AG08395 (cell line): ENCODE measurements around the gene DNAJB12.
"Not testable (repeated sequence)": the region's sequence is repeated elsewhere in the genome, so short reads cannot be mapped to it uniquely, and the experiment has no call there.

Experiments
- DNase-seq: peaks from one replicate; pipeline ENCODE4 v3.0.0; 2012; ENCODE audit warnings: mixed read lengths, low spot score

DNAJB12 gene

DNA sequence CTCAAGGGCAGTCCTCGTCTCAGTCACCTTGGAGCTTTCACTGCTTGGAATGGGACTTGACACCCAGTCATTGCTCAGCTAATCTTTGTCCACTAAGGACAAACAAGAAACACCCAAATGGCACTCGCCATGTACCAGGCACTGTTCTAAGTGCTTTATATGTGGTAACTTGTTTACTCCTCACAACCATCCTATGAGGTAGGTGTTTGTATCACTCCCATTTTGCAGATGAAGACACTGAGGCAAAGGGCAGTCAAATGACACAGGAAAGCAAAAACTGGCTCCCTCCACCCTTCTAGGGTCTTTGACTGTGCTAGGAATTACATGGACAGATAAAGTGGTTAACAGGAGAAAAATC, 24.7 kb downstream of the DNAJB12 start:
- DNase-seq = no peak

DNA sequence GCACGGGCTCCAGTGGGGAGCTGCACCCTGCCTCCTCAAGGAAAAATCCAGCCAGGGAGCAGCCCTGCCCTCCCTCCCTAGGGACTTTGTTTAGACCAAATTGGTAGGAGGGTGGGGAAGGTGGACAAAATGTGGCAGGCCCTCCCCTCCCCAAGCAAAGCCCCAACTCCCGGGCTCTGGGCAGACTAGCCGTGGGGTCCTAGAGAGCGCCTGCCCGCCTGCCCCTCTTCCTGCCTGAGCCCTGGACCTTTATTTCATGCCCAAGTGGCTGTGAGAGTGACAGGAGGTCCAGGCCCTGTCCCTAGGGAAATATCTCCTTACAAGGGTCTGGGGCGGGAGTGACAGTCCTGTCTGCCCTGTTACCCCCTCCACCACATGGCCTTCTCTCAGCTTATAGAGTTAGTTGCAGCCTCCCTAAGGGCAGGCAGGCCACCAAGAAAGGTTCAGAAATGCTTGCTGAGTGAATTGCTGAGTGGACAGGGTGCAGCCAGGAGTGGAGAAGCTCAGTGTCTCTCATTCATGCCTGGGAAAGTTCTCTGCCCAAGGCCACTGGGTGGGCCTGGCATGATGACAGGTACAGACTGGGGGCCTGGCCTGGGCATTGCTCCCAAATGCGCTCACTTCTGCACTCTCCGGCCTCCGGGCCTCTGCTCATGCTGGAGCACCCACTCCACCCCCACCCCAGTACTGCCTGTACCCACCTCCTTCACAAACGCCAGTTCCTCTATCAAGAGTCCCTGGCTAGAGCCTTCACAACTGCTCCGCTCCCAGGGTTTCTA, 25.2 kb downstream of the DNAJB12 start:
- DNase-seq = no peak

DNA sequence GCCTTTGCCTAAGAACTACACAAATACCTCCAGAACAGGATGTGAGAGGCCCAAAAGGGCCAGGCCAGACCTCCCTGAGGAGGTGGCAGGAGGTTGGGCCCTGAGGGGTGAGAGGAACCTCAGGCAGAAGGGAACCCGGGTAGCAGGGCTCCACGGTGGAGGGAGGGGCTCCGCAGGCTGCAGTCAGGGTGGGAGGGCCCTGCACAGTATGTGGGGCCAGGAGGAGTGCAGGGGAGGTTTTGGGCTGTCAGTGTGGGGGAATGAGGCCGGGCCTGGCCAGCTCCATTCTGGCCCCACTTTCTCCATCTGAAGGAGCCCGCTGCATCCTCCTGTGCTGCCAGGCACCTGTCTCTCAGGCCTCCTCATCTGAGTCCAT, 25.9 kb downstream of the DNAJB12 start:
- DNase-seq = no peak

DNA sequence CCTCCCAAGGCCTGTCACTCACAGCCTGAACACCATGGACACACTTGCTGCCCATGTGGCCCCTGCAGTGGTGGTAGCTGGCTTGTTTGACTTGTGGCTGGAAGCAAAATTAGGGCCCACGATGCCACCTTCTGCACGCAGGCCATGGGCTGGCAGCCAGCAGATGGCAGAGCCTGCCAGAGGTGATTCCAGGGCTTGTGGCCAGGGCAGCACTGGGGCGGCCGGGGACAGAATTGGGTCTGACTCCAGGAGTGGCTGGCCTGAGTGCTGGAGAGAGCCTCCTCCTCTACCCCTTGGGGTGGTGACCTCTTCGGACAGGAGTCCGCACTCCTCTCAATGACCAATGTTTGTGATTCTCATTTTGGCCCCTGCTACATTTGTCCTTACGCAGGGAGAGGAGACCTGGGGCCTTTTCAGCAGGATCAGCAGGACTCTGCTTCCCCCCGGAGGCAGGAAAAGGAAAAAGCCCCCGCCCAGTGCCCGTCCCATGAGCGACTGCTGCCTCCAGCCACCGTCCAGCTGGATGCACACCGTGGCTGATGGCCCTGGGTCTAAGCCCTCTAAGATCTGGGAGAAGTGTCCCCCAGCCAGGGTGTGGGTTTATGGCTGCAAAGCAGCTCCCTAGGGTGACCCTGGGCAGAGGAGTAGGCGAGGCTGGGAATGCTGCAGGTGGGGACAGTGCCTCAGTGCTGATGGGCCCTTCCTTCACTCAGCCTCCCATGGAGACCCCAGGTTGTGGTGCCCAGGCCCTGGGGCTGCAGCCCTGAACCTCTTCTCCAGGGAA, 26.5 kb downstream of the DNAJB12 start:
- DNase-seq = peak; percentile 69

DNA sequence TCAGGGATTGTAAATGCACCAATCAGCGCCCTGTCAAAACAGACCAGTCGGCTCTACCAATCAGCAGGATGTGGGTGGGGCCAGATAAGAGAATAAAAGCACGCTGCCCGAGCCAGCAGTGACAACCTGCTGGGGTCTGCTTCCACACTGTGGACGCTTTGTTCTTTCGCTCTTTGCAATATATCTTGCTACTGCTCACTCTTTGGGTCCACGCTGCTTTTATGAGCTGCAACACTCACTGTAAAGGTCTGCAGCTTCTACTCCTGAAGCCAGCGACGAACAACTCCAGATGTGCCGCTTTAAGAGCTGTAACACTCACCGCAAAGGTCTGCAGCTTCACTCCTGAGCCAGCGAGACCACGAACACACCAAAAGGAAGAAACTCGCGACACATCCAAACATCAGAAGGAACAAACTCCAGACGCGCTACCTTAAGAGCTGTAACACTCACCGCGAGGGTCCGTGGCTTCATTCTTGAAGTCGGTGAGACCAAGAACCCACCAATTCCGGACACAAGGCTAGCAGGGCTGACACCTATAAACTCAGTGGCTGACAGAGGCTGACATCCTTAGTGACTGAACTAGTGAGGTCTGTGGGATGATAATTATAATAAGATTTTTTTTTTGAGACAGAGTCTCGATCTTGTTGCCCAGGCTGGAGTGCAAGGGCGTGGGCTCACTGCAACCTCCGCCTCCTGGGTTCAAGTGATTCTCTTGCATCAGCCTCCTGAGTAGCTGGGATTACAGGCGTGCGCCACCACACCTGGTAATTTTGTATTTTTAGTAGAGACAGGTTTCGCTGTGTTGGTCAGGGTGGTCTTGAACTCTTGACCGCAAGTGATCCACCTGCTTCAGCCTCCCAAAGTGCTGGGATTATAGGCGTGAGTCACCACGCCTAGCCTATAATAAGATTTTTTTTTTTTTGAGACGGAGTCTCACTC, 27.8 kb downstream of the DNAJB12 start:
- not testable (repeated sequence) for DNase-seq

DNA sequence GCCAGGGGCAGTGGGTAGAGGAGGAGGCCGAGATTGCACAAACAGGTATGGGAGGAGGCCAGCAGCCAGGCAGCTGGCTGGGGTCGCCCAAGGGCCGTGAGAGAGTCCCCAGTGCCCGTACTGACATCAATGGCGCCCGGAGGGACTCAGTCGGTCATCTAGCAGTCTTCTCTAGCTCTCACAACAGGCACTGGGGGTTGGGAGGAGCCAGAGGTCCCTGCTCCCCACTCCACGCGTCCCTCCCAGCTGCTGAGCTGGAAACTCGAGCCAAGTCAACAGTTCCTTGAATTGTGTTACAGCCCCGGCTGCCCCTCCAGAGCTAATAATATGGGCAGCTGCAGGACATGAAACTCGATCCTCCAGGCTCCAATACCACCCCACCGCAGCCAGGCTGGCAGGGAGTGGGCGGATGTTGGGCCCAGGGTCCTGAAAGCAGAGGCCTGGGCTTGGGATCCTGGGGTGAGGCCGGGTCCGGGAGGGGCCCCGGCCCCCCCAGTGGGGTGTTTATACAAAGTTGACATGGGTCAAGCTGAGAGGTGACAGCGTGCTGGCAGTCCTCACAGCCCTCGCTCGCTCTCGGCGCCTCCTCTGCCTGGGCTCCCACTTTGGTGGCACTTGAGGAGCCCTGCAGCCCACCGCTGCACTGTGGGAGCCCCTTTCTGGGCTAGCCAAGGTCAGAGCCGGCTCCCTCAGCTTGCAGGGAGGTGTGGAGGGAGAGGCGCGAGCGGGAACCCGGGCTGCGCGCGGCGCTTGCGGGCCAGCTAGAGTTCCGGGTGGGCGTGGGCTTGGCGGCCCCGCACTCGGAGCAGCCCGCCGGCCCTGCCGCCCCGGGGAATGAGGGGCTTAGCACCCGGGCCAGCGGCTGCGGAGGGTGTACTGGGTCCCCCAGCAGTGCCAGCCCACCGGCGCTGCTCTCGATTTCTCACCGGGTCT, 29.2 kb downstream of the DNAJB12 start:
- not testable (repeated sequence) for DNase-seq

DNA sequence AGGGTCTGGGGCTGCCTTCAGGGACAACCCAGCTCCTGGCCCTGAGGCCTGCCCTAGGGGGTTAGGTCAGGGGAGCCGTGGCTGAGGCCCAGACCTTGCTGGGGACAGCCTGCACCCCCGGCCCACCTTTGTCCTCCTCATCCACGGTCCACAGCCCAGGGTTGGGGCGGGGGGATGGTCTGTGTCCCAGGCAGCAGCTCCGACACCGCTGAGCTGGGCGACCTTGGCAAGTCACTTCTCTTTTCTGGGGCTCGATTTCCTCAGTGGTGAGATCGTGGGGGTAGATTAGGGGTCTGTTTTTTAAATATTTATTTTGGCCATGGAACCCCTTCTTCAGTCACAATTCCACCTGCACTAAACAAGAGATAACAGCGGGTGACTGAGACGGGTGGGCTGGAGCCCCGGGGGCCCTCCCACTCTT, 30.9 kb downstream of the DNAJB12 start:
- DNase-seq = no peak

DNA sequence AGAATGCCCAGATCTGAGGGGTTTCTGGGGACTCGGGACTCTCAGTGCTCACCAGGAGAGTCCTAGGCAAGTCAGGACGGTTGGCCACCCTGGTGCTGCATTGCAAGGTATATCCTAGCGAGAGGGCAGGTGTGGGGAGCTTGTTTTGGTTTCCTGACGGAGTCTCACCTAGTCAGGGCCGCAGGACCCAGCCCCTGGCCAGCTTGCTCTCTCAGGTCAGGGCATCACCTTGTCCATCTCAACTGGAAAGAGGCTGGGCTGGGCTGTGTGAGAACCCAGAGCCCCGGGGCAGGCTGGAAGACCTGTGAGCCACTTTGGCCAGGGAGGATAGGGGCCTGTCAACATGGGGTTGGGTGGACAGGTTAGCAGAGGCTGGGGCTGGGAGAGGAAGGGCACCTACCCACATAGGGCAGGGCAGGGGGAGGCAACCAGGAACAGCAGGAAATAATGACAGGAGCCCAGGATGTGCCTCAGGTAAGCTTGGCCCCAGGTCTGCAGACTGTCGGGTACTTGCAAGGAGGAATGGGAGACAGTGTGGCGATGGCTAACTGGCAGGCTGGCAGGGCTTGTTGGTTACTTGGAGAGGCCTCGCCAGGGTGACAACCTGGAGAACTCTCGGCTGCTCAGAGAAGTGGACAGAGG, 31.5 kb downstream of the DNAJB12 start:
- DNase-seq = no peak

DNA sequence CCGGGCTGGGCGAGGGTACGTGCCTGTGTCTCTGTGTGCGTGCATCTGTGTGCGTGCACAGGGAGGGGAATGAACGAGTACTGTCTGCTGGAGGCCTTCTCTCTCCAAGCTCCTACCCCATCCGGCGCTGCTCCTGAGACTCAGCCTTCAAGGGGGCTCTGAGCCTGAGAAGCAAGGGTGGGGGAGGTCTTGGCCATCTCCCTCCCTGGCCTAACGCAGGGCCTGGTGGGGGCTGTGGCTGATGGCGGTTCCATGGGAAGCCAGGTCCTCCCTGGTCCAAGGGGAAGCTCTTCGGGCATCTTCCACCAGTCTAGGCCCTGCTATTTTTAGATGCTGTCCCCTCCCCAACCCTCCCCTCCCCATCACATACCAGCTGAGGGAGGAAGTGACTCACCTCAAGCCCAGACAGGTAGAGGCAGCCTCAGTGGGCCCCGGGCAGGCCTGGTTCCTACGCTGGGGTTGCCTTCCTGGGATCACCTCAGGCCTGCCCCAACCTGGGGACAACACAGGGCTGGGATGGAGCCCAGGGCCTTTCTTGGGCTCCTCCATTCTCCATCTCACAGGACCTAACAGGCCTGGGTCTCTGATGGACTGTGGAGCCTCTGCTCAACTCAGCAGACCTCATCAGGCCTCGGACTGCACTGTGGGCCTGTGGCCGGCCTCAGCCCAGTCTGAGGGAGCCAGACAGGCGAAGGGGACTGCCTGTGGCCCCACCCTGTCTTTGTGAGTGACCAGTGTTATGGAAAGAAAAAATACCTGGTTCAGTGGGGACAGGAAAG, 32.2 kb downstream of the DNAJB12 start:
- no peak for DNase-seq

DNA sequence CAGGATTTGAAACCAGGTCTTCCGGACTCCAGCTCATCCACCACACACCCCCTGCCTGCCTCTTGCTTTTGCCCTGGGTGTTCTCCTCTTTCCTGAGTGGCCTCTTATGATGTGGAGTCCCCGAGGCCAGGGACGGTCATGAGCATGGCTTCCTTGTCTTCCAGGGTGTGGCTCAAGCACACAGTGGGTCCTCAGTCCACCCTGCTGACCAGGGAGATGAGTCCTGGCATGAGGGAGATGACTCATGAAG, 32.8 kb downstream of the DNAJB12 start:
- DNase-seq = no peak

DNA sequence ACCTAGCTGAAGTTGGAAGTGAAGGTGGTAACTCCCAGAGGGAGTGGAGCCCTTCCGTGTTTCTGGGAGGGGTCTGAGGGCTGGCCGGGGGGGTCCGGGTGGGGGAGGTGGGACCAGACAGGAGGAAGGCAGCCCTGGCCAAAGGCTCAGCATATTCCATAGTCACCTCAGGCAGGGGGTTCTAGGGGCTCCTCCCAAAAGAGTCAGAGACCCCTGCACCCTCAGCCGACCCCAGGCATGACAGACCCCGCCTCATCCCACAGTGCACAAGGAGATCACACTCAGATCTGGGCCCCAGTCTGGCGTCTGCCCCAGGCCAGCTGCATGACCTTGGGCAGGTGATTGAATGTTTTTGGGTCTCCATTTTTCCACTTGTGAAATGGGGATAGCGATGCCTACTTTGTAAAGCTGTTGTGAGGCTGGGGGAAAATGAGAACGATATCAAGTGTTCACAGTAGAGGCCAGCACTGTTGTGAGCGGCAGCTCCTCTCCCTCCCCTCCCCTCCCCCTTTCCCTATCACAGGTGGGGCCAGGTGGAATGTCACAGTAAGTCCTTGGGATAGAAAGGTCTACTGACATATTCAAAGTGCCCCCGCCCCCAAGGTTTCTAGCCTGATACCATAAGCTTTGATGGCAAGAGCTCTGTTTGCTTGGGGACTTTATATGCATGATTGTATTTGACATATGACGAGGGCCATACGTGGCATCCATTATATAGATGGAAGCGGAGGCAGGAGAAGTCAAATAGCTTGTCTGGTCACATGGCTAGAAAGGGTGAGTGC, 33.3 kb downstream of the DNAJB12 start:
- DNase-seq = no peak

DNA sequence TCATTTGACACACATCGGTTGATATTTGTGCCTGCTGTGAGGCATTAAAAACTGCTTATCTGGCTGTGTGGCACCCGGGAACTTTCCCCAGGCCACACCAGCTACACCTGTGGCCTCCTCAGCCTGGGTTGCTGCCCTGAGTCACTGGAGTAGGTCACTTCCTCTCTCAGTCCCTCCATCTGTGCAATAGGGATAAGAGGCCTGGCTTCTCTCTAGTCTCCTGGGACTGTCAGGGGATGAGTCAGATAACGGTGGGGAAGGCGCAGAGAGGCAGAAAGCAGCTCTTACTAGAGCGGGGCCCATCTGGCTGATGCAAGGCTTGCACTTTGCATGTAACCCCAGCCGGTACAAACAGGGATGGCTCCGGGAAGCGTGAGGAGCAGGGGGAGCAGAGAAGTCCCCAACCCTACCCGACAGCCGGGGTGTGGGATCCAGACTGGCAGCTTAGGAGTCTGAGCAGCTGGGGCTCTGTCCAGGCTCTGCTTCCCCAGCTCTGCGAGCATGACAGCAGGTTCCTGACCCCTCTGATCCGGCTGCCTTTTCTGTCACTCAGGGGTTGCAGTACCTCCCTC, 34.0 kb downstream of the DNAJB12 start:
- DNase-seq = peak; percentile 96

DNA sequence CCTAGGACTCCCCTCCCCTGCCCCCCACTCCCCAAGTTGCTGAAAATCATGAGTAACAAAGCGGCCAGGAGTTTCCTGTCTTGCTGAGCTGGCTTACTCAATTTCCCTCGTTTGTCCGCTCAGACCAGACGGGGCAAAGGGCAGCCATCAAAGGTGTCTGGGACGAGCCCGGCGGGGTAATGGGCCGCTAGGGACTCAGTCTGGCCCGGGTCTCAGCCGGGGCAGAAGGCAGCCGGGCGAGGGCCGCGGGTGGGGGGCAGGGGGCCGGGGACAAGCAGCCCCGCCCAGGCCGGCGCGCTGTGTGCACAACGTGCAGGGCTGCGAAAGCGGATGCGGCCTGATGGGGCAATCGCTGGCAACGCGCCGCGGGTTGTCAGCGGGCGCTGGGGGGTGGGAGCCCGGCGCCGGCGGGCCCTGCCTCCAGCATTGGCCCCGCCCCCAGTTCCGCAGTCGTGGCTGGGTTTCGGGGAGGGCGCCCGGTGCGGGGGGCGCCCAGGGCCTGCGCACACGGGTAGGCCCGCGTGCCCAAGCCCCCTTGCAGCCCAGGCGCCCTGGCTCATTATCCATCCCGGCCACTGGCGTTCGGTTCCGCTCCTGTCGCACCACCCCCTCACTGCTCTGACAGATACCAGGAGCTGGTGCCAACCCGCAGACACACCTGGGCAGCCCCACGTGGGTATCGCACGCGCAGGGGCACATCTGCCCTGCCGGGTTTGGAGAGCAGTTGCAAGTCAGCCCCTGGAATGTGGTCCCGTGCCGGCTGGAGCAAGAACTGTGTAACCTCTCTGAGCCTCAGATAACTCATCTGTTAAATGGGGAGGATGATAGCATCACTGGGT, 35.1 kb downstream of the DNAJB12 start:
- DNase-seq = peak; percentile 90

DNA sequence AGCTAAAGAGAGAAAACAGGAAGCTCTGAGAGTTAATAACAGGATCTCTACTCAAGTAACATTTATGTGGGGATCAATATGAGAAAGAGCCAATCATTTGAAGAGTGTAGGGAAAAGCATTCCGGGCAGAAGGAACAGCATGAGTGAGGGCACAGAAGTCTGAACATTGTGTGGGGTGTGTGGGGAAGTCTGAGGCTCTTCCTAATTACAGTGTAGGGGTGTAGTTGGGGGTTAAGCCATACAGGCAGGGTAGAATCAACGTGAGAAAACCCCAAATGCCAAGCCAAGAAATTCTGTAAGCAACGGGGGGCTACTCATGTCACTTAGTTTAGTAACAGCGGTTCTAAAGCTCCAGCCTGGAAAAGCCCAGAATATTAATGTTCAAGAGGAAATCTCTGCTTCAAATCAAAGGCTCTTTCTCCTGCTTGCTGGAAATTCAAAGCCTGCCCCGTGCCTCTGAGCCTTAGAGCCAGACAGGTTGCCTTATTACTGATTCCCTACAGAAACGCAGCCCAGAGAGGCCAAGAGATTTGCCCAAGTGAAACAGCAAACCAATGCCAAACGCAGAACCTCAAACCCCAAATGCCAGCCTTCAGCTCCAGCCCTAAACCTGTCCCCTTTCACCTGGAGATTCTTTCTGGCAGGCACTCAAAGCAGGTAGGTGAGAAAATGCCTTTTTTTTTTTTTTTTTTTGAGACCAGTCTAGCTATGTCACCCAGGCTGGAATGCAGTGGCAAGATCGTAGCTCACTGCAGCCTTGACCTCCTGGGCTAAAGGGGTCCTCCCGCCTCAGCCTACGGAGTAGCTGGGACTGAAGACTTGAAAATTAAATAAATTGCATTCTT, 36.1 kb downstream of the DNAJB12 start:
- no peak for DNase-seq

DNA sequence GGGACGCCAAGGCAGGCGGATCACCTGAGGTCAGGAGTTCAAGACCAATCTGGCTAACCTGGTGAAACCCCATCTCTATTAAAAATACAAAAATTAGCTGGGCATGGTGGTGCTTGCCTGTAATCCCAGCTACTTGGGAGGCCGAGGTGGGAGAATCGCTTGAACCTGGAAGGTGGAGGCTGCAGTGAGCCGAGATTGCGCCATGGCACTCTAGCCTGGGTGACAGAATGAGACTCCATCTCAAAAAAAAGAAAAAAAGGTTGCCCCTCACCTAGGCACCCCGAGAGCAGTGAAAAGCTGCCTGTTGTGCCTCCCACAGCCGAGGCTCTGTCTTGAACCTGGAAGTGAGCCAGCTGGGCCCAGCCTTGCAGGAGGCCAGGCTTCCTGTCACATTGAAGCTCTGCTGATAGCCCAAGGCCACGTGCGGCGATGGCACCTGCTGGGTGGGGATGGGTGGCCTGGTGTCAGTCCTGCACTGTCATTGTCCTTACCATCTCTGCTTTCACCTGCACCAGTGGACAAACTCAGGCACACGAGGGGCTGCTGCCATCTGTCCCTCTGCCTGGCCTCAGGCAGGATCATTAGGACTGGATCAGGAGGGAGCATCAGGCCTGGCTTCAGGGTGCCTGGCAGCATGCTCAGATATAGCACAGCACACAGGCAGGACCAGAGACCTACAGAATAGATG, 37.8 kb downstream of the DNAJB12 start:
- DNase-seq = no peak

DNA sequence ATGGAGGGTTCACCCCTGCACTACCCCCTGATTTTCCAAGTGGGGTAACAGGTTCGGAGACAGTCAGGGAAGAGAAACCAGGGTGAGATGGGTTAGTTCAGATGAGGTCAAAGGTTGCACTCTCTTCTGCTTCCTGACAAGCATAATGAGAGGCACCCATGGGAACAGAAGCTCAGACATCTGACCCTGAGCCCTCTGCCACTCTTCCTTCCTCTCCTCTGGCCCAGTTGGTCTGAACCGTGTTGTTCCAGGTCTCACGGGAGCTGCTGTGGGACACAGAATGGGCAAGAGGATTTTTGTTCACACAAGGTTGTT, 38.4 kb downstream of the DNAJB12 start:
- no peak for DNase-seq
